GM21447 (cell line): ENCODE measurements around the gene PEX6.
A peak's percentile ranks its signal among the peaks of the same experiment; 100 is the strongest.

Source experiments
- ATAC-seq: cut with Tn5 transposase; IDR thresholded peaks from one replicate; pipeline ENCODE4 v1.9.1; 2021; ENCODE audit not compliant: unreplicated experiment

PEX6 gene

GRCh38 chr6:42996513-42996912, 17.5 kb upstream of the PEX6 start:
- no peak for ATAC-seq

DNA sequence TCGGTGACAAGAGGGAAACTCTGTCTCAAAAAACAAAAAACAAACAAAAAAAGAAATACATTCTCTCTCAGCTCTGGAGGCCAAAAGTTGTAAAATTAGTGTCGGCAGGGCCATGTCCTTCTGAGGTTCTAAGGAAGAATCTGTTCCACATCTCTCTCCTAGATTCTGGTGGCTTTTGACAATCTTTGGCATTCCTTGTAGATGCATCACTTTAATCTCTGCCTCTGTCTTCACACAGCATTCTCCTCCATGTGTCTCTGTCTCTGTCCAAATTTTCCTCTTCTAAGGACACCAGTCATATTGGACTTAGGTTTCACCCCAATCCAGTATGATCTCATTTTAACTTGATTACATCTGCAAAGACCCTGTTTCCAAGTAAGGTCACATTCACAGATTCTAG, 14.5 kb upstream of the PEX6 start:
- ATAC-seq, result no peak

DNA sequence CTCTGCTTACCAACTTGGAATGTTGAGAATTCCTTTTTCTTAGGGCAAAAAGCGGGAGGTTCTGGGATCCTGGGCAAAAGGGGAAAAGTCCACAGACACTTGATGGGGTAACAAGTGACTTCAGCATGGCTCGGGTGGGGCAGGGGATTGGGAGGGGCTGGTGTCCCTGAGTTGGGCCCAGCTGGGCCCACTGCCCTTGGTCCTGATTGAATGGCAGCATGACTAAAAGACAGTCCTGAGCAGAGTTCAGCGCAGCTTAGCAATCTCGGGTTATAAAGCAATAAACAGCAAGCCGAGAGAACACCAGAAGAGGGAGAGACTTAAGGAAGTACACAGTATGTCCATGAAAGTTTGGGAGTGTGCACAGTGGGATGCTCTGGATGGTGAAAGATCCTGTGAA, 10.9 kb upstream of the PEX6 start:
- no peak for ATAC-seq

- ATAC-seq, result no peak
Measured at GRCh38 chr6:42988486-42989020, 9.6 kb upstream of the PEX6 start.

GRCh38 chr6:42987533-42988451, 8.8 kb upstream of the PEX6 start:
- no peak for ATAC-seq

DNA sequence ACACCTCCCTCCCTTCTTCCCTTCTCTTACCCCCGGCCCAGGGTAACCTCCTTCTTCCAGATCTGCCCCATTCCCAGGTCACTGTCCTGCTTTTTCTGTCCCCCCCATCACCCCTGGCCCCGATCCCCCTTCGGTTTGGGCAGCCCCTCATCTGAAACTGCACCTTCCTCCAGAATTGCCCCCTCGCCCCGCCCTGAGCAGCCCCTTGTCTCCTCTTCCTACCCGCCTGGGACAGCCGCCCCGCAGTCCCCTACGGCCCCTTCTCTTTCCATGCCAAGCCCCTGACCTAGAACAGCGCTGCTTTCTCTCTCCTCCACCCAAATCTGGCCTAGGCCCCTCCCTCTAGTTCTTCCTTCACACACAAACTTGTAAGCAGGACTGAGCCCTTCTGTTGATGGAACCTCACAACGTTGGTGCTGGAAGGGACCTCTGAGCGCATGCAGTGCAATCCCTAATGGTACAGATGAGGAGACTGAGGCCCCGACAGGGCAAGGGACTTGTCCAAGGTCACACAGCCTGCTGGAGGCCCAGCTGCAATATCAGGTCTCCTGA, 6.0 kb upstream of the PEX6 start:
- no peak for ATAC-seq

GRCh38 chr6:42984001-42984923, 5.3 kb upstream of the PEX6 start, which contains the start of gene PPP2R5D:
Gene PPP2R5D (plus strand): TSS chr6:42984570. CDS start chr6:42984678, 108 bp downstream.
- peak; percentile 97 for ATAC-seq

DNA sequence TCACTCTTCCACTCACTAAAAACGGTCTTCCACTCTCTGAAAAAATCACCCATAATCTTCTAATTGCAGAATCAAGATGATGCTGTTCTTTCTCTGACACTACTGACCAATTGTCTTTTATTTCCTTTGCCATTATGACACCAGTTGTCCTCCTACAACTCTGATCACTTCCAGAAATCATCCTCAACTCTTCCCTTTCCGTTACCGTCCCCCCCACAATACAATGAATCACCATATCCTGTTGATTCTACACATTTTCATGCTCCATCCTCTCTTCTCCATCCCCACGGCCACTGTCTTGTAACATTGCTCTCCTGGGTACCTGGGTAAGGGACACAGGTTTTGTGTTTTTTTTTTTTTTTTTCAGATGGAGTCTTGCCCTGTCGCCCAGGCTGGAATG, 2.9 kb upstream of the PEX6 start:
- no peak for ATAC-seq

DNA sequence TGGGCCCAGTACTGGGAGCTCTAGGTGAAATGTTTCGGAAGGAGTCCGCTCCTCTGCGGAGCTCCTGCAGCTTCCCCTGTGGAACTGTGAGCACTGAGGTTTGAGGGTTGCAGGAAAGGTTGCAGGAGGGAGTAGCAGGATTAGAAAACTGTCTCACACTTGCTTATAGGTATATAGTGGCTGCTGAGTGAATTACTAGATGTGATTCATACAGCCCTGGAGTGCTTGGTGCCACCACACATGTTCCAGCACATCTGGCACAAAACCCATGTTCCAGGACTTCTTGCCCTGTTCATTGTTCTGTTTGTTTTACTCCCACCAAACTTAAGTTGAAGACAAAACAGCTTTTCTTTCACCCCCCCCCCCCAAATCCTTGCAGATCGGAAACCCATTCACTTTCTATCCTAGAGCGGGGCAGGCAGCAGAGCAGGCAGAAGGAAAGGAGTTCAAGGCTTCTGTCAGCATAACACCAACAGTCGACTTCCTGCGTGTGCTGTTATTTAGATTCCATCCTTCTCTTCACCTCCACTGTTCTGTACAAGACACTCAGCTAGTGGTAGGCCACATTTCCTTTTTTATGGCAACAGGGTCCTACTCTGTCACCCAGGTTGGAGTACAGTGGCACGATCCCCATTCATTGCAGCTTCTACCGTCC, 669 bp upstream of the PEX6 start:
- ATAC-seq, result no peak

DNA sequence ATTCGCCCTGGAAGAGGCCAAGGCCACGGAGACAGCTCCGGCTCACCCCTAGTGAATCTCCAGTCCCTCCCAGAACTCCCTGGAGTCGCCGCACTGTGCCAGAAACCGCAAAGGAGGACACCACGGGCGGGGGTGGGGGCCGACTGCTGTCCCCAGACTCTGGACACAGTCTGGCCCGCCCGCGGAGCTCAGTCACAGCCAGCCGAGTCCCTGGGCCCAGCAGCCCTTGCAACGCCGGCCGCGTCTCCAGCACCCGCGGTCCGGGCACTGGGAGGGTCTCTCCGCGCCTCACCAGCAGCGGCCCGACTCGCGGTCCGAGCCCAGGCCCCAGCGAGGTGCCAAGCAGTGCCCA, 518 bp downstream of the PEX6 start:
- peak; percentile 16 for ATAC-seq

DNA sequence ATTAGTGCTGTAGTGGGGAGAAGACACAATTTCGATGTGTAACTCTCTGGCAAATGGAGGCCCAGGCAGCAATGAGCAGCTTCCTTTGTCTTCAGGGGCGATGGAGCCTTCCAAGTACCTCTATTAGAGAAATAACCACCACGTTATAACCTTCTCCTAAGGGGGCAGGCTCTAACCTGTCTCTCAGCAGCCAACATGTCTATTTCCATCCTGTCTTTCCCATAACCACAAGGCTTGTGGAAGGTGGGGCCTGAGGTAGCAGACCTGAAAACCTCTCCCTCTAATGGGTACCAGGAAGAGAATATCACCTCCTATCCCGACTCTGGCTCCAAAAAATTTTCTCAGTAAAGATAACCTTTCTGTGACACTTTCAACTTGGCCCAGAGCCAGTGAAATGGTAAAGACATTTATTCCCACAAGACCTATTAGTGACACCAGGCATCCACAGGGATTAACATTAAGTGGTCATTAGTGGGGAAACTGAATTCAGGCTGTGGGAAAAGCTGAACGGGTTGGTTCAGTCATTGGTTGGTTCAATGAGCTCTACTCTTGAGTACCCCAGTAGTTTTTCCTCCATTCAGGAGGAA, 4.0 kb downstream of the PEX6 start:
- ATAC-seq, result no peak

DNA sequence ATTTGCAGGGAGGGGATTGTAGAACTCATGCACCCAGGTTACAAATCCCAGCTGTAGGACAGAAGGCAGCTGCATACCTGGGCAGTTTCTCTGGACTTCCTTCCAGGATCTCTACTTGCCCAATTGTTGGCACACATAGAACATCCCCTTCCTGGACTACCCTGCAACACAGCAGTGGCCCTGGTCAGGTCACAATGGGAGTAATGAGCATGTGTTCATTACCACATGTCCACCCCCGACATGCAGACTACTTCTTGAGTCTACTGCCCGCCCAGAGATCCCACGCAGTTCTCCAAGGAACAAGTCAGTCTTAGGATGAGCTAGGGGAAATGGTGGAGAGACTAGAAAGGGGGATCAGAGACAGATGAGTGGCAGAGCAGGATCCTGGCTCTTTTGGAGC, 5.1 kb downstream of the PEX6 start:
- ATAC-seq, result no peak

GRCh38 chr6:42971746-42972327, 7.1 kb downstream of the PEX6 start:
- ATAC-seq, result no peak

DNA sequence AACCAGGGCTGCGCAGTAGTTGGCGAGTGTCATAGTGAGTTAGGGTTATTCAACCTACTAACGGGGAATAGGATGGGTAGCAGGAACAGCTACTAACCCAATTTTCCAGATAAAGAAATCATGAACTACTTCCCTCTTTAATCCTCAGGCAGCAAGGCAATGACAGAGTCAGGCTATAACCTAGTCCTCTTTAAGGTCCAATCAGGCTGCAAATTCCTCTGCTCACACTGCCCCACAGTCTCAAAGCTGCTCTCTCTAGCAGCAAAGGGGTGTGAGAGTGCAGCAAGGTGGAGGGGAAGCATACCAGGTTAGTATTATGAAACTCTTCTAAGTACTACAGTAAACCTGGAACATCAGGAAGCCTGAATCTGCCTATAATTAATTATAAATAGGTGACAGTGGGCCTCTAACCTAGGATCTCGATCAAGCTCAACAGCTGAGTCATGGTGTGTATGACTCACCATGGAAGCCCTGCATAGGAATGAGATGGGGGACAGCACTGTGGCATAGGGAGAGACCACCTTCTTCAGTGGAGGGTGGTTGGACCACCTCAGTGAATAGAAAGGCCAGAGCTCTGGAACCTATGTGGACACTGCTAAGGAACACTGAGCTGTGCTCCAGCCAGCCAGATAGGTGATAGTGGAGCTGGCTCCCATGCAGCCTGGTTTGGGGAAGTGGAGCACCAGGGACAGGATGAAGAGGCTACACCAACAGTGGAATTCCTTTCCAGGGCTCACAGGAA, 7.9 kb downstream of the PEX6 start:
- ATAC-seq, result no peak

DNA sequence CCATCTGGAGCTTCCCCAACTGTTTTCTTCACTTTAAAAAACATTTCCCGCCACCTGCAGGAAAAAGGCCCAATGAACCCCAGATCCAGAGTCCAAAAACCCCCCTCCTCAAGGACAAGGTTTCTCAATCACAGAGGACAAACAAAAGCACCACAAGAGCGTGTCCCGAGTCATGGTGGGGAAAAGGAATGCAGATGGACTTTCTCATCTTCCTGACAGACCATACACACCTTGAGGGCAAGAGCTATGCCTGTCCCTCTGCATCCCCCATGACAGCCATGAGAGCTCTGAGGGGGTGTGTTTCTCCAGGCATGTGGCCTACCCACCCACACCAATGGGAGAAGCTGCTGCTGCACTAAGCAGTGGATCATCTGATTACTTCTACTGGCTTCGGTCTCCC, 9.0 kb downstream of the PEX6 start:
- no peak for ATAC-seq

- no peak for ATAC-seq
Measured at GRCh38 chr6:42969431-42969830, 9.6 kb downstream of the PEX6 start.

DNA sequence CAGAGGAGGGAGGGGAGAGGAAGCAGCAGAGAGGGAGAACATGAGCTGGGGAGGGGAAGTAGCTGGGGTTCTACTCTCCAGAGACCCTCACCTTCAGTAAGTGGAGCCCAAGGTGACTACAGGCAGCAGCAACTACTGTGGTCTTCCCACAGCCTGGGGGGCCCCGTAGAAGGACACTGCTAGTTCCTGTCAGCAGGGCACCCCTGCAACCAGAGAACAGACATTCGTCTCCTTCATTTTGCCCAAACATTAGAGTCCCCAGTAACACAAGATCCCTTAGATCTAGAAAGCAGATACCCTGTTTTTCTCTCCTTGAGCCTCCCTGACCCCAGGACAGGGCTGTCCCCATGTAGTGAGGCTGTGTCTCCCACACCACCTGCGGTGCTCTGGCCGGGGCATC, 10.2 kb downstream of the PEX6 start:
- no peak for ATAC-seq

DNA sequence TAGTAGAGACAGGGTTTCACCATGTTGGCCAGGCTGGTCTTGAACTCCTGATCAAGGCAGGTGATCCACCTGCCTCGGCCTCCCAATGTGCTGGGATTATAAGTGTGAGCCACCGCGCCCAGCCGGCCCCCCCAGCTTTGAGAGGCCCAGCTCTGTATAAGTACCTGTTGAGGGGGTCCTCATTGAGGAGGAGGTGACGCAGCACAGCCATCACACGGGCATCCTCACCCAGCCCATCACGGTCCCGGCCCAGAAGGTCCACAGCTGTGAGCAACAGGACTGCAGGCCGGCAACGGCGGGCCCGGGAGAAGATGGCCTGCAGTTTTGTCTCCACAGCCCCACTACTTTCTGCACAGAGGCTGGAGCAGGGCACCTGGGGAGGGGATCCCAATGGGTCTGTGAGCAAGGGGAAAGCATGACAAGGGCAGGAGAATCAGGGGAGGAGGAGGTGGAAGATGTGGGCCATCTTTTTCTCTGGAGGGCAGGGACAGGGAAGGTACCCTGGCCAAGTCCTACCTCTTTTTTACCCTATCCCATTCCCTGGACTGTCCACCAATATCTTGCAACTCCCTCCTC, 10.8 kb downstream of the PEX6 start:
- no peak for ATAC-seq

- no peak for ATAC-seq
Measured at GRCh38 chr6:42967228-42967627, 11.8 kb downstream of the PEX6 start.
